Measurements from ENCODE around the gene MTPN.

- no peak for TF ChIP-seq CTCF (IDR thresholded peaks at IDR 0.05 in 4 of 5, conservative IDR thresholded peaks at IDR 0.05 in 1 of 5)
- no peak for TF ChIP-seq POLR2A (IDR thresholded peaks at IDR 0.05)
Measured at GRCh38 chr7:135888740-135889139, 88.4 kb downstream of the MTPN start.

Data from gastrocnemius medialis (tissue), 4 donors.